GM19467 (cell line): Measurements from ENCODE around the gene KIAA0825.
"Not testable (repeated sequence)": the region's sequence is repeated elsewhere in the genome, so short reads cannot be mapped to it uniquely, and the experiment has no call there.

ENCODE experiments used
- ATAC-seq: cut with Tn5 transposase; IDR thresholded peaks from one replicate; pipeline ENCODE4 v1.9.1; 2021; ENCODE audit warnings: mild to moderate bottlenecking, moderate library complexity; ENCODE audit not compliant: unreplicated experiment

The KIAA0825 gene

GRCh38 chr5:94130077-94130476 is 488.3 kb downstream of the KIAA0825 start:
- ATAC-seq = no peak

- ATAC-seq = no peak
Observed at GRCh38 chr5:94125107-94125506, 493.3 kb downstream of the KIAA0825 start.

GRCh38 chr5:94116317-94116716 is 502.1 kb downstream of the KIAA0825 start:
- ATAC-seq = not testable (repeated sequence)

GRCh38 chr5:94113087-94113486 is 505.3 kb downstream of the KIAA0825 start:
- ATAC-seq = no peak

GRCh38 chr5:94111209-94112004 is 507.0 kb downstream of the KIAA0825 start:
- ATAC-seq = peak; percentile 99

- ATAC-seq = no peak
Observed at GRCh38 chr5:94103514-94104245, 514.7 kb downstream of the KIAA0825 start.
